Right lobe of liver (tissue), 4 donors: Measurements from ENCODE around the gene HMG20B.

Source experiments
- CTCF ChIP-seq, 4 donors: fragments of 200-600 bp in 3 of 4; fragments of 450-650 bp in 1 of 4; IDR thresholded peaks; one replicate each; pipeline versions ENCODE4 v1.5.1 to v1.8.0; 2016 to 2022; ENCODE audit warnings: antibody characterized with exemption in 4 of 4, mild to moderate bottlenecking in 2 of 4
- POLR2A ChIP-seq: fragments of 450-650 bp; IDR thresholded peaks from one replicate; pipeline ENCODE4 v1.6.1; 2017; ENCODE audit warnings: antibody characterized with exemption, mild to moderate bottlenecking
- donor health status: DM: no; HTN: no; CAD: no.
- donor health status: DM: no; HTN: no; CAD: no.
- donor health status: DM: no; HTN: yes; CAD: no.

GRCh38 chr19:3617463-3617862, 44.7 kb downstream of the HMG20B start:
- TF ChIP-seq CTCF (IDR thresholded peaks at IDR 0.05), result no peak
- TF ChIP-seq POLR2A, result no peak
